HUES48 (cell line): Measurements from ENCODE around the gene AQP5.
A peak's percentile ranks its signal among the peaks of the same experiment; 100 is the strongest.

Experiments used
- H3K27ac ChIP-seq: one replicate; pipeline ENCODE4 v1.7.0; 2013; ENCODE audit warnings: low read depth, low read length, inconsistent platforms
- H3K27me3 ChIP-seq: 2 replicates; pipeline ENCODE4 v1.6.1; 2013; ENCODE audit warnings: mild to moderate bottlenecking, low read length; ENCODE audit not compliant: control insufficient read depth, insufficient read depth
- H3K36me3 ChIP-seq: 2 replicates; pipeline ENCODE4 v1.6.1; 2013; ENCODE audit warnings: low read length; ENCODE audit not compliant: control insufficient read depth, insufficient read depth
- H3K4me1 ChIP-seq: 2 replicates; pipeline ENCODE4 v1.6.1; 2013; ENCODE audit warnings: mild to moderate bottlenecking, low read length; ENCODE audit not compliant: control insufficient read depth, insufficient read depth
- H3K4me3 ChIP-seq: 2 replicates; pipeline ENCODE4 v1.5.1; 2013; ENCODE audit warnings: mild to moderate bottlenecking, low read depth, low read length
- H3K9ac ChIP-seq: 2 replicates; pipeline ENCODE4 v1.6.1; 2013; ENCODE audit warnings: mild to moderate bottlenecking, low read depth, low read length, moderate library complexity
- H3K9me3 ChIP-seq: 2 replicates; pipeline ENCODE4 v1.6.1; 2013; ENCODE audit warnings: low read length; ENCODE audit not compliant: control insufficient read depth, insufficient read depth

Gene AQP5

GRCh38 chr12:49961111-49961922 is at the start of gene AQP5:
TSS of gene AQP5 (plus strand) at chr12:49961872. CDS start at chr12:49962018, 146 bp downstream.
- Histone ChIP-seq H3K36me3 (no peaks in the 10 kb centered on the region), H3K9me3 (no peaks in the 10 kb centered on the region), H3K9ac (no peak within 1 kb of the TSS), H3K4me1 (peaks cover 17% of the 10 kb centered on the region), H3K27me3 (peaks cover 83% of the 10 kb centered on the region), H3K27ac (no peak within 1 kb of the TSS), H3K4me3 (peak within 1 kb of the TSS; percentile 48)

- Histone ChIP-seq H3K4me1 (peaks cover 19% of the 10 kb centered on the region), H3K9me3 (no peaks in the 10 kb centered on the region), H3K9ac (no peak overlapping the region), H3K27ac (no peak overlapping the region), H3K36me3 (no peaks in the 10 kb centered on the region), H3K4me3 (no peak overlapping the region), H3K27me3 (no peaks in the 10 kb centered on the region)
These were observed 49.1 kb upstream of the AQP5 start for GRCh38 chr12:49912345-49913255.

DNA sequence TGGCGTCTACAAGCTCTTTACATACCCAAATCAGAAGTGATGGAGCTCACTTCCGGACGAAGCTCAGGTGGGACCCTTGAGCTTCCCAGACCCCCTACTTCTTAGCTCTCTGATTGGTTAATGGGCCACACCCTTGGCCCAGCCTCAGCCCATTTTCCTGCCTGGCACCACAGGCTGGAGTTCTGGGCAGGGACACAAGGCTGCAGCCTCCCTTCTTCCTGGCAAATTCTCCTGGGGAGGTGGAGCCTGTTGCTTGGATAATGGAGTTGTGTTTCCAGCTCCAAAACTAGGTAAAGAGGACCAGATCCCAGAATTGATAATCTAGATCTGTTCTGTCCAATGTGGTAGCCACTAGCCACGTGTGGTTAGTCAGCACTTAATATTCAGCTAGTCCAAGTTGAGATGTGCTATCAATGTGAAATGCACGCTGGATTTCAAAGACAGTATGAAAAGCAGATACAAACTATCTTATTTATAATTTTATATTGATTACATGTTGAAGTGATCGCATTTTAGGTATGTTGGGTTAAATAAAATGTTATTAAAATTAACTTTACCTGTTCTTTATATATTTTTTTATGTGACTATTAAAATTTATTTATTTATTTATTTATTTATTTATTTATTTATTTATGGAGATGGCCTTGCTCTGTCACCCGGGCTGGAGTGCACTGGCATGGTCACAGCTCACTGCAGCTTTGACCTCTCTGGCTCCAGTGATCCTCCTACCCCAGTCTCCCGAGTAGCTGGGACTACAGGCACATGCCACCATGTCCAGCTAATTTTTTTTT is 45.3 kb upstream of the AQP5 start:
- Histone ChIP-seq H3K9ac (no peak overlapping the region), H3K36me3 (no peaks in the 10 kb centered on the region), H3K27me3 (no peaks in the 10 kb centered on the region), H3K4me1 (peaks cover 7% of the 10 kb centered on the region; the same call in 1 of the 2 replicates), H3K4me3 (no peak overlapping the region), H3K9me3 (no peaks in the 10 kb centered on the region), H3K27ac (no peak overlapping the region)

DNA sequence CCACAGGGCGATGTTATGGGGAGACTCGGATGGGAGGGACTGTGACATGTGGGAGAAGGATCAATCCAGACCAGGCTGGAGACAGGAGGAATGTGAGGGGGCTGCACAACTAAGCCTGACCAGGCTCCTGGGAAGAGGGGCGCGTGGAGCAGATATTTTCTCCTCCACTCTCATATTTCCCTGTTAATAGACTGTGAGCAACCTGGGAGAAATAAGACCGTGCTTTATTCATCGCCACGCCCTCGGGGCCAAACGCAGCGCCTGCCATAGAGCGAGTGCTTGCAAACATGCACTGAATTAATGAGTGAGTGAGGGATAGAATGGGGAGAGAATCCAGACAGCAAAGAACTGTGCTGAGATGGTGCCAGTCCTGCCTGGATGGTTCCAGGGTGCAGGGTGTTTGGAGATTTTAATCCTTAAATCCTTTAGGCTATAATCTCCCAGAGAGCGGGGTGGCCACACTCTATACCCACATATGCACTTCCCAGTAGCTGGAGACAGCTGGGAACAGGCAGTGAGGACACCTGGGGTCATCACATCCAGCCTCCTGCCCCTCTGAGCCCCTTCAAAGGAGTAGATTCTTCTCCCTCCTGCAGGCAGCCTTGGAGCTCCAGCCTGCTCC is 44.4 kb upstream of the AQP5 start:
- Histone ChIP-seq H3K4me3 (no peak overlapping the region), H3K27me3 (no peaks in the 10 kb centered on the region), H3K9ac (no peak overlapping the region), H3K36me3 (no peaks in the 10 kb centered on the region), H3K9me3 (no peaks in the 10 kb centered on the region), H3K4me1 (peaks cover 7% of the 10 kb centered on the region; the same call in 1 of the 2 replicates), H3K27ac (no peak overlapping the region)

DNA sequence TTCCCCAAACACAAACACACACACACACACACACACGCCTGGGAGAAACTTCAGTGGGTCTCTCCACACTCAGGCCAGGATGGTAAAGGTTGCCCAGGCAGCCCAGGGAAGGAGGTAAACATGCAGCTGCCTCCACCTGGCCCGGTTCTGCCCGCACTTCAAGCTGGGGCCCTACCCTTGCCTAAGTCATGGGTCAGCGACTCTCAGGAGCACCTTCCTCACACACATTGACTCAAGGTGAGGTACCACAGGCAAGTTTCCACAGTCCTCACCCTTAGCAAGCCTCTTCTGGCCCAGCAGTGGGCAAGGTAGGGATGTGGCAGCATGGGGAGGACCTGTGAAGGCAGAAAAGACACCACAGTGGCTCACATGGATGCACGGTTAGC is 43.9 kb upstream of the AQP5 start:
- Histone ChIP-seq H3K9ac (no peak overlapping the region), H3K9me3 (no peaks in the 10 kb centered on the region), H3K4me1 (peaks cover 7% of the 10 kb centered on the region; the same call in 1 of the 2 replicates), H3K27ac (no peak overlapping the region), H3K36me3 (no peaks in the 10 kb centered on the region), H3K27me3 (no peaks in the 10 kb centered on the region), H3K4me3 (no peak overlapping the region)

- H3K9me3 ChIP-seq = no peaks in the 10 kb centered on the region
- H3K4me1 ChIP-seq = no peaks in the 10 kb centered on the region
- H3K27ac ChIP-seq = no peak overlapping the region
- H3K9ac ChIP-seq = no peak overlapping the region
- H3K36me3 ChIP-seq = no peaks in the 10 kb centered on the region
- H3K27me3 ChIP-seq = no peaks in the 10 kb centered on the region
- no peak overlapping the region for H3K4me3 ChIP-seq
These were observed 41.3 kb upstream of the AQP5 start for GRCh38 chr12:49920241-49920914.

GRCh38 chr12:49920915-49921286 is 40.8 kb upstream of the AQP5 start:
- no peaks in the 10 kb centered on the region for H3K9me3 ChIP-seq
- no peak overlapping the region for H3K4me3 ChIP-seq
- no peaks in the 10 kb centered on the region for H3K4me1 ChIP-seq
- no peak overlapping the region for H3K27ac ChIP-seq
- no peaks in the 10 kb centered on the region for H3K27me3 ChIP-seq
- H3K9ac ChIP-seq = no peak overlapping the region
- H3K36me3 ChIP-seq = no peaks in the 10 kb centered on the region

GRCh38 chr12:49921299-49921698 is 40.4 kb upstream of the AQP5 start:
- Histone ChIP-seq H3K36me3 (no peaks in the 10 kb centered on the region), H3K27ac (no peak overlapping the region), H3K27me3 (no peaks in the 10 kb centered on the region), H3K9me3 (no peaks in the 10 kb centered on the region), H3K4me3 (no peak overlapping the region), H3K4me1 (no peaks in the 10 kb centered on the region), H3K9ac (no peak overlapping the region)

GRCh38 chr12:49921936-49922335 is 39.7 kb upstream of the AQP5 start:
- no peaks in the 10 kb centered on the region for H3K4me1 ChIP-seq
- H3K27ac ChIP-seq = no peak overlapping the region
- no peaks in the 10 kb centered on the region for H3K27me3 ChIP-seq
- no peak overlapping the region for H3K9ac ChIP-seq
- H3K36me3 ChIP-seq = no peaks in the 10 kb centered on the region
- no peaks in the 10 kb centered on the region for H3K9me3 ChIP-seq
- no peak overlapping the region for H3K4me3 ChIP-seq
